IMR-90 (cell line): ENCODE data around the gene PRIMA1. TPM values are rescaled to one million over a fixed set of nuclear protein-coding genes. Genes with fewer than 3 reads are reported as not detected.
A peak's percentile ranks its signal among the peaks of the same experiment; 100 is the strongest.

Experiments used
- ATAC-seq: fragments of 200-7000 bp; cut with Tn5 transposase; 2 replicates; pipeline ENCODE4 v1.9.1; 2020; ENCODE audit warnings: low read depth, mild to moderate bottlenecking, moderate library complexity
- BruUV-seq: library from RNA; stranded (reverse); fragments of 400-500 nt; replicated peaks from 2 replicates; lab custom pipeline; 2021; lab: Mats Ljungman, UMichigan
- CTCF ChIA-PET: fragments of 300-600 bp; formaldehyde crosslinking; extraction: SDS; loops from one replicate; lab custom pipeline; 2021; ENCODE audit warnings: antibody characterized with exemption; lab: Yijun Ruan, JAX
- POLR2A ChIA-PET: fragments of 300-600 bp; sonication (Branson Sonifier 250); formaldehyde crosslinking; loops from one replicate; lab custom pipeline; 2022; ENCODE audit warnings: antibody characterized with exemption; ENCODE audit not compliant: unreplicated experiment; lab: Charles Lee
- DNase-seq: peaks from one replicate; pipeline ENCODE4 v3.0.0; 2013
- H2AFZ ChIP-seq: replicated peaks from 2 replicates; pipeline ENCODE3; 2013; ENCODE audit warnings: low read length, mild to moderate bottlenecking; ENCODE audit not compliant: poor library complexity
- H2AK5ac ChIP-seq: 2 replicates; pipeline ENCODE4 v1.6.1; 2013; ENCODE audit warnings: low read depth, low read length, inconsistent platforms
- H2AK9ac ChIP-seq: replicated peaks from 2 replicates; pipeline ENCODE3; 2013; ENCODE audit warnings: mild to moderate bottlenecking, low read depth, low read length, moderate library complexity; ENCODE audit not compliant: poor library complexity
- H2BK120ac ChIP-seq: 2 replicates; pipeline ENCODE4 v1.6.1; 2013; ENCODE audit warnings: low read depth, low read length, inconsistent platforms
- H2BK15ac ChIP-seq: 3 replicates; pipeline ENCODE4 v1.6.1; 2013; ENCODE audit warnings: low read depth, low read length, inconsistent platforms
- H2BK20ac ChIP-seq: 2 replicates; pipeline ENCODE4 v1.6.1; 2013; ENCODE audit warnings: low read depth, mild to moderate bottlenecking, inconsistent platforms, low read length, moderate library complexity
- H2BK5ac ChIP-seq: 2 replicates; pipeline ENCODE4 v1.6.1; 2013; ENCODE audit warnings: mild to moderate bottlenecking, low read depth, low read length, inconsistent platforms; ENCODE audit not compliant: poor library complexity, severe bottlenecking
- H3K14ac ChIP-seq: replicated peaks from 2 replicates; pipeline ENCODE4 v1.6.1; 2013; ENCODE audit warnings: low read depth, low read length, inconsistent platforms
- H3K18ac ChIP-seq: 2 replicates; pipeline ENCODE4 v1.6.1; 2013; ENCODE audit warnings: low read depth, low read length, control low read depth
- H3K23ac ChIP-seq: 2 replicates; pipeline ENCODE4 v1.6.1; 2013; ENCODE audit warnings: low read depth, low read length, inconsistent platforms
- H3K27ac ChIP-seq: 2 replicates; pipeline ENCODE4 v1.5.1; 2013; ENCODE audit warnings: mild to moderate bottlenecking, control low read depth, low read length; ENCODE audit not compliant: insufficient read depth
- H3K27me3 ChIP-seq: 2 replicates; pipeline ENCODE4 v1.6.1; 2013; ENCODE audit warnings: low read length; ENCODE audit not compliant: control insufficient read depth, insufficient read depth
- H3K36me3 ChIP-seq: 2 replicates; pipeline ENCODE4 v1.6.1; 2013; ENCODE audit warnings: low read length, mixed read lengths; ENCODE audit not compliant: control insufficient read depth, insufficient read depth
- H3K4ac ChIP-seq: 2 replicates; pipeline ENCODE4 v1.6.1; 2013; ENCODE audit warnings: low read depth, low read length, inconsistent platforms
- H3K4me1 ChIP-seq: 2 replicates; pipeline ENCODE4 v1.6.1; 2013; ENCODE audit warnings: low read length, mixed read lengths; ENCODE audit not compliant: control insufficient read depth, insufficient read depth
- H3K4me2 ChIP-seq: 2 replicates; pipeline ENCODE4 v1.6.1; 2013; ENCODE audit warnings: low read depth, mild to moderate bottlenecking, control low read depth, low read length, moderate library complexity
- H3K4me3 ChIP-seq: 2 replicates; pipeline ENCODE4 v1.5.1; 2013; ENCODE audit warnings: low read depth, mild to moderate bottlenecking, control low read depth, low read length, moderate library complexity; ENCODE audit not compliant: insufficient read depth
- H3K56ac ChIP-seq: 2 replicates; pipeline ENCODE4 v1.6.1; 2013; ENCODE audit warnings: low read length, inconsistent platforms; ENCODE audit not compliant: insufficient read depth; ENCODE audit errors: extremely low read depth
- H3K79me1 ChIP-seq, 2 experiments: 2 replicates each; pipeline ENCODE4 v1.6.1; 2013; ENCODE audit warnings: low read length in 2 of 2, inconsistent platforms in 1 of 2, low read depth in 1 of 2
- H3K9ac ChIP-seq: 2 replicates; pipeline ENCODE4 v1.6.1; 2013; ENCODE audit warnings: low read depth, low read length, control low read depth
- H3K9me1 ChIP-seq: 2 replicates; pipeline ENCODE4 v1.6.1; 2013; ENCODE audit warnings: low read length, inconsistent platforms; ENCODE audit not compliant: insufficient read depth
- H3K9me3 ChIP-seq: 2 replicates; pipeline ENCODE4 v1.6.1; 2013; ENCODE audit warnings: low read length; ENCODE audit not compliant: control insufficient read depth, insufficient read depth
- H4K20me1 ChIP-seq: 2 replicates; pipeline ENCODE4 v1.6.1; 2013; ENCODE audit warnings: low read length, inconsistent platforms; ENCODE audit not compliant: insufficient read depth
- H4K5ac ChIP-seq: 2 replicates; pipeline ENCODE4 v1.6.1; 2013; ENCODE audit warnings: mild to moderate bottlenecking, low read depth, low read length, control low read depth
- H4K8ac ChIP-seq, 2 experiments: 2 replicates each; pipeline ENCODE4 v1.6.1; 2013; ENCODE audit warnings: low read depth in 2 of 2, low read length in 2 of 2, control low read depth in 1 of 2, inconsistent platforms in 1 of 2
- H4K91ac ChIP-seq: 2 replicates; pipeline ENCODE4 v1.6.1; 2013; ENCODE audit warnings: low read depth, low read length, inconsistent platforms; ENCODE audit not compliant: insufficient read depth
- BHLHE40 ChIP-seq: fragments of 150-350 bp; IDR thresholded peaks from 2 replicates; pipeline ENCODE4 v1.6.1; 2016; ENCODE audit warnings: mild to moderate bottlenecking, low read depth, low read length
- CHD1 ChIP-seq: IDR thresholded peaks from 2 replicates; pipeline ENCODE4 v1.6.1; 2012; ENCODE audit warnings: low read depth, low read length, improper control_type of control experiment
- CTCF ChIP-seq: conservative IDR thresholded peaks from 2 replicates; pipeline ENCODE4 v1.5.1; 2012; ENCODE audit warnings: mild to moderate bottlenecking, low read depth, low read length, improper control_type of control experiment
- MAFK ChIP-seq: IDR thresholded peaks from 2 replicates; pipeline ENCODE4 v1.6.1; 2012; ENCODE audit warnings: low read depth, low read length, improper control_type of control experiment
- MXI1 ChIP-seq: IDR thresholded peaks from 2 replicates; pipeline ENCODE4 v1.6.1; 2012; ENCODE audit warnings: low read depth, mild to moderate bottlenecking, low read length, moderate library complexity, borderline replicate concordance
- POLR2A ChIP-seq: IDR thresholded peaks from 2 replicates; pipeline ENCODE4 v1.6.1; 2012; ENCODE audit warnings: mild to moderate bottlenecking, low read depth, low read length
- RAD21 ChIP-seq: IDR thresholded peaks from 2 replicates; pipeline ENCODE4 v1.6.1; 2012; ENCODE audit warnings: low read length, improper control_type of control experiment
- RFX5 ChIP-seq: IDR thresholded peaks from 2 replicates; pipeline ENCODE4 v1.8.0; 2012; ENCODE audit warnings: low read depth, mild to moderate bottlenecking, low read length, moderate library complexity
- SMC3 ChIP-seq: fragments of 150-350 bp; IDR thresholded peaks from 2 replicates; pipeline ENCODE4 v1.6.1; 2016; ENCODE audit warnings: low read depth, mild to moderate bottlenecking, antibody characterized with exemption, low read length, moderate library complexity
- USF2 ChIP-seq: fragments of 150-350 bp; IDR thresholded peaks from 2 replicates; pipeline ENCODE4 v1.6.1; 2017; ENCODE audit warnings: mild to moderate bottlenecking, antibody characterized with exemption, low read length, low read depth
- WGBS, 2 experiments: methylation state at CpG; one replicate each; pipeline versions ENCODE4 v1.1.5 to v1.1.7; 2013; ENCODE audit warnings: missing lambda C conversion rate in 2 of 2; ENCODE audit not compliant: insufficient read length in 1 of 2; ENCODE audit errors: extremely low coverage in 2 of 2; 5-methylcytosine and 5-hydroxymethylcytosine counted together
- dilution Hi-C: fragments of 300-500 bp; cut with HindIII; formaldehyde crosslinking; loops from one replicate; pipeline ENCODE4 v1.14.3; 2018; ENCODE audit warnings: low sequenced_read_pairs; ENCODE audit not compliant: unreplicated experiment
- in situ Hi-C: fragments of 300-500 bp; cut with MboI; formaldehyde crosslinking; loops from 3 replicates; pipeline ENCODE4 v1.14.3; 2019; ENCODE audit warnings: low sequenced_read_pairs, inconsistent platforms, mixed read lengths
- intact Hi-C: fragments of 100-400 bp; cut with micrococcal nuclease; formaldehyde crosslinking; loops from 2 replicates; pipeline ENCODE4 v1.10.0; 2022
- polyA plus RNA-seq, 3 experiments: library from polyadenylated mRNA; depleted of rRNA; stranded (reverse); fragments of >200 nt; gene quantifications; 2 replicates each; pipeline ENCODE4 v1.2.3, GENCODE V29; 2012; ENCODE audit warnings: low replicate concordance in 1 of 3
- total RNA-seq: library from RNA; depleted of rRNA; stranded (reverse); fragments of >200 nt; gene quantifications from 2 replicates; pipeline ENCODE4 v1.2.3, GENCODE V29; 2012

PRIMA1 gene
- total and polyA plus RNA-seq, 2 of the 4 experiments (the other 2 are of a cell fraction), result not detected

- in situ Hi-C loops, result no loop called here
- no peaks in the 10 kb centered on the region for H3K4me1 ChIP-seq
- H3K79me1 ChIP-seq, result no peaks in the 10 kb centered on the region
- H2AK5ac ChIP-seq, result no peak overlapping the region
- H2AFZ ChIP-seq, result peak overlapping the region; percentile 23
- no peak overlapping the region for H3K9ac ChIP-seq
- no peak overlapping the region for H4K8ac ChIP-seq
- H3K36me3 ChIP-seq, result no peaks in the 10 kb centered on the region
- no peak overlapping the region for H3K23ac ChIP-seq
- no peak overlapping the region for H4K91ac ChIP-seq
- H3K4me2 ChIP-seq, result no peak overlapping the region
- no peak overlapping the region for H3K56ac ChIP-seq
- H3K27me3 ChIP-seq, result no peaks in the 10 kb centered on the region
- no peak overlapping the region for H3K14ac ChIP-seq
- BruUV-seq, result no TSS peak
- H3K4ac ChIP-seq, result no peak overlapping the region
- no peak overlapping the region for H4K5ac ChIP-seq
- no peak overlapping the region for H2BK20ac ChIP-seq
- H3K4me3 ChIP-seq, result no peak overlapping the region
- 20% methylated on average over 1 of the region's 8 CpGs; no CpG with 5 or more reads in 1 of the 2 experiments for WGBS, 2 experiments
- no peak overlapping the region for H3K18ac ChIP-seq
- dilution Hi-C loops, result no loop called here
- no peaks in the 10 kb centered on the region for H4K20me1 ChIP-seq
- no peak overlapping the region for H2BK120ac ChIP-seq
- peaks cover 15% of the 10 kb centered on the region for H3K9me3 ChIP-seq
- H2BK15ac ChIP-seq, result no peak overlapping the region
- ChIA-PET POLR2A (no interaction called here), CTCF (no interaction called here)
- H3K9me1 ChIP-seq, result no peaks in the 10 kb centered on the region
- no peak overlapping the region for H2BK5ac ChIP-seq
- intact Hi-C loops, result no loop called here
- no peak for DNase-seq
- ATAC-seq, result no peak
- no peak overlapping the region for H3K27ac ChIP-seq
- H2AK9ac ChIP-seq, result no peak overlapping the region
- TF ChIP-seq RAD21, result no peak
- no peak for TF ChIP-seq CTCF
- no peak for TF ChIP-seq POLR2A
- no peak for TF ChIP-seq BHLHE40
- TF ChIP-seq RFX5, result no peak
- TF ChIP-seq MAFK, result no peak
- no peak for TF ChIP-seq USF2
- no peak for TF ChIP-seq MXI1
- TF ChIP-seq CHD1, result no peak
- no peak for TF ChIP-seq SMC3
These were observed 72.1 kb downstream of the PRIMA1 start for GRCh38 chr14:93716002-93716745.
